DND-41 (cell line): ENCODE measurements around the gene C11orf24.
"Not testable (repeated sequence)": the region's sequence is repeated elsewhere in the genome, so short reads cannot be mapped to it uniquely, and the experiment has no call there.

Experiments used
- CTCF ChIP-seq: IDR thresholded peaks from 2 replicates; pipeline ENCODE4 v1.5.1; 2012; ENCODE audit warnings: borderline replicate concordance, low read length, moderate library complexity, mild to moderate bottlenecking; ENCODE audit not compliant: poor library complexity, severe bottlenecking; ENCODE audit errors: extremely low read depth
- EZH2 ChIP-seq: IDR thresholded peaks from 3 replicates; pipeline ENCODE4 v1.6.1; 2012; ENCODE audit warnings: borderline replicate concordance, low read depth, mild to moderate bottlenecking, moderate library complexity, low read length, inconsistent platforms; ENCODE audit not compliant: severe bottlenecking

- not testable (repeated sequence) for TF ChIP-seq CTCF, EZH2
Measured at GRCh38 chr11:68299517-68299879, 27.7 kb upstream of the C11orf24 start.
